ENCODE data around the gene AGPAT3. TPM values are rescaled to one million over a fixed set of nuclear protein-coding genes. Genes with fewer than 3 reads are reported as not detected.

The AGPAT3 gene
- total RNA-seq, 1 donor from 2014 or later: 65.9 TPM

DNA sequence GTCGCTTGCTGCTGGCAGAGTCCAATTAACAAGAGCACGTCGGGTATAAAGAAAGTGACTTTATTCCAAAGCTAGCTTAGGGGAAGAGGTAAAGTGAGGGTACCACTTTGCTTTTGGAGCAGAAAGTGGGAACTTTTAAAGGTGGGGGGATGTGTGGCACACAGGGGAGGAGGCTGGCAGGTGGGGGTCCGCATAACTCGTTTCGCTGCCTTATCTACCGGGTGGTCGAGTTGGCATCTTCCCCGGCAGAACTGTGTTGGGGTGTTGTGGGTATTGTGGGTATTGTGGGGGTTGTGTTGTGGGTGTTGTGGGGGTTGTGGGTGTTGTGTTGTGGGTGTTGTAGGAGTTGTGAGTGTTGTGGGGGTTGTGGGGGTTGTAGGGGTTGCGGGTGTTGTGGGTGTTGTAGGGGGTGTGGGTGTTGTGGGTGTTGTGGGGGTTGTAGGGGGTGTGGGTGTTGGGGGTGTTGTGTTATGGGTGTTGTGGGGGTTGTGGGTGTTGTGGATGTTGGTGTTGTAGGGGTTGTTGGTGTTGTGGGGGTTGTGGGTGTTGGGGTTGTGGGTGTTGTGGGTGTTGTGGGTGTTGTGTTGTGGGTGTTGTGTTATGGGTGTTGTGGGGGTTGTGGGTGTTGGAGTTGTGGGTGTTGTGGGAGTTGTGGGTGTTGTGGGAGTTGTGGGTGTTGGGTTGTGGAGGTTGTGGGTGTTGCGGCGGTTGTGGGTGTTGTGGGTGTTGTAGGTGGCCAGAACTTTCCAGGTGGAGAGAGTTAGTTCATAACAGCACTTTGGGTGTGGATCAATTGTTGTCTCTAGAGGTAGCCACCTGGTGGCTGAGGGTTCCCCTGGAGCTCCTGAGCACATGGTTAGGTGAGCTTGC is 52.7 kb downstream of the AGPAT3 start:
- no peak for DNase-seq (ENCODE audit: low spot score in 2 of 2)
- Histone ChIP-seq H3K4me1 (peaks cover 0 to 1% of the 10 kb centered on the region in 2 donors), H3K27ac (no peak overlapping the region), H3K36me3 (peaks cover 0 to under 1% of the 10 kb centered on the region in 2 donors), H3K27me3 (no peaks in the 10 kb centered on the region), H3K9me3 (peaks cover under 1 to 7% of the 10 kb centered on the region in 2 donors), H3K4me3 (no peak overlapping the region)
- TF ChIP-seq, protein P1, sequence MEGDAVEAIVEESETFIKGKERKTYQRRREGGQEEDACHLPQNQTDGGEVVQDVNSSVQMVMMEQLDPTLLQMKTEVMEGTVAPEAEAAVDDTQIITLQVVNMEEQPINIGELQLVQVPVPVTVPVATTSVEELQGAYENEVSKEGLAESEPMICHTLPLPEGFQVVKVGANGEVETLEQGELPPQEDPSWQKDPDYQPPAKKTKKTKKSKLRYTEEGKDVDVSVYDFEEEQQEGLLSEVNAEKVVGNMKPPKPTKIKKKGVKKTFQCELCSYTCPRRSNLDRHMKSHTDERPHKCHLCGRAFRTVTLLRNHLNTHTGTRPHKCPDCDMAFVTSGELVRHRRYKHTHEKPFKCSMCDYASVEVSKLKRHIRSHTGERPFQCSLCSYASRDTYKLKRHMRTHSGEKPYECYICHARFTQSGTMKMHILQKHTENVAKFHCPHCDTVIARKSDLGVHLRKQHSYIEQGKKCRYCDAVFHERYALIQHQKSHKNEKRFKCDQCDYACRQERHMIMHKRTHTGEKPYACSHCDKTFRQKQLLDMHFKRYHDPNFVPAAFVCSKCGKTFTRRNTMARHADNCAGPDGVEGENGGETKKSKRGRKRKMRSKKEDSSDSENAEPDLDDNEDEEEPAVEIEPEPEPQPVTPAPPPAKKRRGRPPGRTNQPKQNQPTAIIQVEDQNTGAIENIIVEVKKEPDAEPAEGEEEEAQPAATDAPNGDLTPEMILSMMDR (IDR thresholded peaks at IDR 0.05): no peak
- intact Hi-C loops (cut with DNase I): no loop called here

DNA sequence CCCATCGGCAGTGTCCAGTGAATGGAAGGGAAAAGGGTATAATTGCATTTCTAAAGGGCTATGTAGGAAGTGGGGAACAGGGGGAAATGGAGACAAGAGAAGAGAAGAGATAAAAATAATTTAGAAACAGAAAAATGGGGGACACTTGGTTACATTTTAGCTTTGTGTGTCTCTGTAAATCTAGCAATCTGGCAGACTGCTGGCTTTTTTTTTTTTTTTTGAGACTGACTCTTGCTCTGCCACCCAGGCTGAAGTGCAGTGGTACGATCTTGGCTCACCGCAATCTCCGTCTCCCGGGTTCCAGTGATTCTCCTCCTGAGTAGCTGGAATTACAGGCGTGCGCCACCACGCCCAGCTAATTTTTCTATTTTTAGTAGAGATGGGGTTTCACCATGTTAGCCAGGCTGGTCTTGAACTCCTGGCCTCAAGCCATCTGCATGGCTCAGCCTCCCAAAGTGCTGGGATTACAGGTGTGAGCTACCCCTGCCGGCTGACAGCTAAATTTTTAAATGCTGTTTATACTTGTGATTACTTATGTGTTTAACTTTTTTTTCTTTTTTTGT is 53.4 kb downstream of the AGPAT3 start:
- peaks cover 0 to 9% of the 10 kb centered on the region in 2 donors for H3K4me1 ChIP-seq
- DNase-seq (ENCODE audit: low spot score in 2 of 2): no peak
- intact Hi-C loops (cut with DNase I): no loop called here

DNA sequence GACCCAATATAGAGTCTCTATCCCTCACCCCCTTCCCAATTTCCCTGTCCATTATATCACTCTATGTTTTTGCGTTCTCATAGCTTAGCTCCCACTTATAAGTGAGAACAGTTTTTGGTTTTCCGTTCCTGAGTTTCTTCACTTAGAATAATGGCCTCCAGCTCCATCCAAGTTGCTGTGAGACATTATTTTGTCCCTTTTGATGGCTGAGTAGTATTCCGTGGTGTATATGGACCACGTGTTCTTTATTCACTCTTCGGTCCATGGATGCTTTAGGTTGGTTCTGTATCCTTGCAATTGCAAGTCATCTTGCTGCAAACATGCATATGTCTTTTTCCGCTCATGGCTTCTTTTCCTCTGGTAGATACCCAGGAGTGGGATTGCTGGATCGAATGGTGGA is 54.3 kb downstream of the AGPAT3 start:
- no peak overlapping the region for H3K4me3 ChIP-seq
- H3K9me3 ChIP-seq: no peaks in the 10 kb centered on the region
- H3K27ac ChIP-seq: no peak overlapping the region
- TF ChIP-seq, protein P1 (IDR thresholded peaks at IDR 0.05): no peak
- H3K27me3 ChIP-seq: no peaks in the 10 kb centered on the region
- H3K36me3 ChIP-seq: no peaks in the 10 kb centered on the region
- peaks cover 0 to 9% of the 10 kb centered on the region in 2 donors for H3K4me1 ChIP-seq
- no peak for DNase-seq (ENCODE audit: low spot score in 2 of 2)
- intact Hi-C loops (cut with DNase I): no loop called here

More for the DNA sequence above, 53.4 kb downstream of the AGPAT3 start:
- H3K36me3 ChIP-seq: no peaks in the 10 kb centered on the region
- no peaks in the 10 kb centered on the region for H3K27me3 ChIP-seq
- no peak overlapping the region for H3K27ac ChIP-seq
- TF ChIP-seq, protein P1 (IDR thresholded peaks at IDR 0.05): no peak
- H3K4me3 ChIP-seq: no peak overlapping the region
- peaks cover 0 to under 1% of the 10 kb centered on the region in 2 donors for H3K9me3 ChIP-seq

DNA sequence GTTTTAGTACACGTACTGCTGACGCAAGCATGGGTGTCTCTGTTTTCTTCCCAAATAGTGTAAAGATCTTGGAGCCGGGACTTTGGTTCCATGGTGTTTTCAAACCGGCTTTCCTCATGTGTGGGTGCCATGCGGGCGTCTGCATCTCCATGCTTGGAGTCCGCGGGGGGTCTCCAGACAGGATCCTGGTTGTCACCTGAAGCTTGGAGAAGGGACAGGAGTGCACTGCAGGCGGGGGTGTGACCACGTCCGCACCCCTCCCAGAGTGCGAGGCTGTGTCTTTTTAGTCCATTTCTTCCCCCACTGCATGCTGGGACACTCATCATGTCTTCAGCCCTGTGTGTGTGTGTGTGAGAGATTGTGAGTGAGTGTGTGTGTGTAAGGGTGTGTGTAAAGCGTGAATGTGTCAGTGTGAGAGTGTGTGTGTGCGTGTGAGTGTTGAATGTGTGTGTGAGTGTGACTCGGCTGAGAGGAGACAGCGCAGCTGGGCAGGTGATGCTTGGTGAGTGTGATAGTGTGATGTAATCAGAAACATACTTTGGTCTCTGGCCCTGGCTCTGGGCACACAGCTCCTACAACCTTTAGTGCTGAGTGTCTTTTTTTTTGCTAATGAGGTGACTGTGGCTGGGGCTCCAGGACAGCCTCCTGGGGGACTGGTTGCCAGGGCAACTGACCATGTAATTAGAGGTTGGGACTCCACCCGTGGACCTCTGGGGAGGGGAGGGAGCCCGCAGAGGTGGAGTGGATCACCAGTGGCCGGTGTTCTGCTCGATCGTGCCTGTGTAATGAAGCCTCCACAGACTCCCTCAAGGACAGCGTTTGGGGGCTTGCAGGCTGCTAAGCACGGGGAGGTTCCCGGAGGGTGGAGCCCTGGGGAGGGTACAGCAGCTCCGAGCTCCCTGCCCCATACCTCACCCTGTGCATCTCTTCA is 55.1 kb downstream of the AGPAT3 start:
- TF ChIP-seq, protein P1 (IDR thresholded peaks at IDR 0.05): no peak
- H3K4me1 ChIP-seq: peaks cover 0 to 9% of the 10 kb centered on the region in 2 donors
- H3K27me3 ChIP-seq: no peaks in the 10 kb centered on the region
- DNase-seq (ENCODE audit: low spot score in 2 of 2): no peak
- no peaks in the 10 kb centered on the region for H3K36me3 ChIP-seq
- no peak overlapping the region for H3K27ac ChIP-seq
- no peaks in the 10 kb centered on the region for H3K9me3 ChIP-seq
- H3K4me3 ChIP-seq: no peak overlapping the region
- intact Hi-C loops (cut with DNase I): no loop called here

DNA sequence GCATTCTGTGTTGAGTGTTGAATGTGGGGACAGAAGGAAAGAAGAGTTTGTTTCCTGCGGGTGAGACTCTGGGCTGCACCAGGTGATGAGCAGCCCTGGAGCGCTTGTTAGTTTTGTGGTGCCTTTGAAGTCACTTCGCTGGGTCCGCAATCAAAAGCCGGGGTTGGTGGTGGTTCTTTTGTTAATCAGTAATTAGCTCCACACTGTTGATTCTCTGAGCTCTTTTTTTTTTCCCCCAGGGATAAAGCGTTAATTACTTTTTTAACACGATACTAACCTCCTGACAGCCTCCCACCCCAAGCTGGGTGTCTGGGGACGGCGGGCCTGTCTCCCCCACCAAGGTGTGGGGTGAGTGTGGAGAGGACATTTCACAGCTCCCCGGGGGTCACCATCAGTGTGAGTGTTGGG is 56.6 kb downstream of the AGPAT3 start:
- Histone ChIP-seq H3K36me3 (no peaks in the 10 kb centered on the region), H3K9me3 (no peaks in the 10 kb centered on the region), H3K27me3 (no peaks in the 10 kb centered on the region), H3K4me1 (peaks cover 0 to 9% of the 10 kb centered on the region in 2 donors), H3K27ac (no peak overlapping the region), H3K4me3 (no peak overlapping the region)
- intact Hi-C loops (cut with DNase I): no loop called here
- no peak for DNase-seq (ENCODE audit: low spot score in 2 of 2)
- TF ChIP-seq, protein P1 (IDR thresholded peaks at IDR 0.05): no peak

Data from ascending aorta (tissue), 2 donors.